Measurements from ENCODE around the gene ITGA2B. TPM values are rescaled to one million over a fixed set of nuclear protein-coding genes. Genes with fewer than 3 reads are reported as not detected.

The ITGA2B gene
- total RNA-seq (2014; rRNA removed; shearing (Covaris generic)), result 0.05 TPM in 1 of 2 replicates, not detected in the other

GRCh38 chr17:44389281-44389680 is at the start of gene ITGA2B:
Gene ITGA2B, minus strand, starts transcription at chr17:44389649. Its CDS starts 176 bp downstream, at chr17:44389473.
- no peak for DNase-seq (ENCODE audit: low spot score)

- DNase-seq (ENCODE audit: low spot score), result no peak
Observed at GRCh38 chr17:44439168-44439567, 49.7 kb upstream of the ITGA2B start.

GRCh38 chr17:44438636-44439035 is 49.2 kb upstream of the ITGA2B start:
- DNase-seq (ENCODE audit: low spot score), result no peak

GRCh38 chr17:44436336-44436735 is 46.9 kb upstream of the ITGA2B start:
- DNase-seq (ENCODE audit: low spot score), result no peak

GRCh38 chr17:44432254-44433157 is 43.1 kb upstream of the ITGA2B start:
- no peak for DNase-seq (ENCODE audit: low spot score)

- no peak for DNase-seq (ENCODE audit: low spot score)
Observed at GRCh38 chr17:44424828-44425461, 35.5 kb upstream of the ITGA2B start.

- DNase-seq (ENCODE audit: low spot score), result no peak
Observed at GRCh38 chr17:44417553-44417952, 28.1 kb upstream of the ITGA2B start.

GRCh38 chr17:44416558-44417289 is 27.3 kb upstream of the ITGA2B start:
- no peak for DNase-seq (ENCODE audit: low spot score)

GRCh38 chr17:44414394-44415155 is 25.1 kb upstream of the ITGA2B start:
- no peak for DNase-seq (ENCODE audit: low spot score)

GRCh38 chr17:44409309-44410028 is 20.0 kb upstream of the ITGA2B start:
- peak; percentile 15 for DNase-seq (ENCODE audit: low spot score)

GRCh38 chr17:44408786-44409185 is 19.3 kb upstream of the ITGA2B start:
- DNase-seq (ENCODE audit: low spot score), result no peak

- DNase-seq (ENCODE audit: low spot score), result no peak
Observed at GRCh38 chr17:44402564-44403172, 13.2 kb upstream of the ITGA2B start.

- DNase-seq (ENCODE audit: low spot score), result peak; percentile 24
Observed at GRCh38 chr17:44400226-44400847, 10.9 kb upstream of the ITGA2B start.

- DNase-seq (ENCODE audit: low spot score), result no peak
Observed at GRCh38 chr17:44398692-44399691, 9.5 kb upstream of the ITGA2B start.

GRCh38 chr17:44397479-44398440 is 8.3 kb upstream of the ITGA2B start:
- DNase-seq (ENCODE audit: low spot score), result no peak

GRCh38 chr17:44396946-44397345 is 7.5 kb upstream of the ITGA2B start:
- no peak for DNase-seq (ENCODE audit: low spot score)

GRCh38 chr17:44394833-44395232 is 5.4 kb upstream of the ITGA2B start:
- no peak for DNase-seq (ENCODE audit: low spot score)

All from HT-29 (cell line).